H9 (cell line): Measurements from ENCODE around the gene GGA1. TPM values are rescaled to one million over a fixed set of nuclear protein-coding genes. Genes with fewer than 3 reads are reported as not detected.

Source experiments
- DNase-seq: peaks from one replicate; pipeline ENCODE4 v3.0.0-alpha.2; 2017
- H2AFZ ChIP-seq: one replicate; pipeline ENCODE4 v1.6.1; 2013; ENCODE audit warnings: mild to moderate bottlenecking, low read length, control low read depth, moderate library complexity
- H2AK5ac ChIP-seq: 2 replicates; pipeline ENCODE4 v1.6.1; 2013; ENCODE audit warnings: low read length, control low read depth, mixed read lengths; ENCODE audit not compliant: insufficient read length
- H2BK120ac ChIP-seq: one replicate; pipeline ENCODE4 v1.6.1; 2013; ENCODE audit warnings: low read depth, mild to moderate bottlenecking, low read length, control low read depth, inconsistent platforms; ENCODE audit not compliant: poor library complexity, severe bottlenecking
- H2BK12ac ChIP-seq: 2 replicates; pipeline ENCODE4 v1.6.1; 2013; ENCODE audit warnings: low read length, control low read depth, mixed read lengths, low read depth; ENCODE audit not compliant: insufficient read length
- H2BK15ac ChIP-seq: 2 replicates; pipeline ENCODE4 v1.6.1; 2013; ENCODE audit warnings: low read depth, low read length, control low read depth
- H2BK20ac ChIP-seq: one replicate; pipeline ENCODE4 v1.6.1; 2013; ENCODE audit warnings: low read depth, mild to moderate bottlenecking, low read length, control low read depth, inconsistent platforms; ENCODE audit not compliant: poor library complexity, severe bottlenecking
- H2BK5ac ChIP-seq: 2 replicates; pipeline ENCODE4 v1.6.1; 2013; ENCODE audit warnings: low read length, control low read depth, mixed read lengths; ENCODE audit not compliant: insufficient read length
- H3K14ac ChIP-seq: 2 replicates; pipeline ENCODE4 v1.6.1; 2013; ENCODE audit warnings: low read length, control low read depth; ENCODE audit not compliant: insufficient read depth
- H3K18ac ChIP-seq: 2 replicates; pipeline ENCODE4 v1.6.1; 2013; ENCODE audit warnings: low read depth, mild to moderate bottlenecking, mixed read lengths, low read length, control low read depth; ENCODE audit not compliant: insufficient read length
- H3K23ac ChIP-seq: 2 replicates; pipeline ENCODE4 v1.6.1; 2013; ENCODE audit warnings: low read length, control low read depth, mixed read lengths, low read depth; ENCODE audit not compliant: insufficient read length
- H3K23me2 ChIP-seq: 2 replicates; pipeline ENCODE4 v1.6.1; 2013; ENCODE audit warnings: low read depth, mild to moderate bottlenecking, mixed read lengths, low read length, control low read depth; ENCODE audit not compliant: insufficient read length, poor library complexity, severe bottlenecking
- H3K27ac ChIP-seq: 2 replicates; pipeline ENCODE4 v1.5.1; 2013; ENCODE audit warnings: low read length, control low read depth, mixed read lengths, low read depth; ENCODE audit not compliant: insufficient read length
- H3K27me3 ChIP-seq: 2 replicates; pipeline ENCODE4 v1.6.1; 2013; ENCODE audit warnings: low read length, control low read depth, inconsistent platforms; ENCODE audit not compliant: insufficient read depth
- H3K4ac ChIP-seq: 2 replicates; pipeline ENCODE4 v1.6.1; 2013; ENCODE audit warnings: low read depth, mild to moderate bottlenecking, control low read depth, inconsistent platforms, low read length, moderate library complexity
- H3K4me1 ChIP-seq: 2 replicates; pipeline ENCODE4 v1.6.1; 2013; ENCODE audit warnings: low read length, control low read depth, inconsistent platforms; ENCODE audit not compliant: insufficient read depth
- H3K4me2 ChIP-seq: 2 replicates; pipeline ENCODE4 v1.6.1; 2013; ENCODE audit warnings: low read length, control low read depth, mixed read lengths; ENCODE audit not compliant: insufficient read length, insufficient read depth
- H3K56ac ChIP-seq: 2 replicates; pipeline ENCODE4 v1.6.1; 2013; ENCODE audit warnings: low read depth, mild to moderate bottlenecking, mixed read lengths, low read length, control low read depth; ENCODE audit not compliant: insufficient read length
- H3K79me1 ChIP-seq: 2 replicates; pipeline ENCODE4 v1.6.1; 2013; ENCODE audit warnings: low read depth, mild to moderate bottlenecking, moderate library complexity, low read length, control low read depth, inconsistent platforms; ENCODE audit not compliant: insufficient read depth, poor library complexity, severe bottlenecking
- H3K79me2 ChIP-seq: 2 replicates; pipeline ENCODE4 v1.6.1; 2013; ENCODE audit warnings: low read length, control low read depth, inconsistent platforms; ENCODE audit not compliant: insufficient read depth
- H3K9ac ChIP-seq: 2 replicates; pipeline ENCODE4 v1.6.1; 2013; ENCODE audit warnings: low read length, control low read depth, mixed read lengths; ENCODE audit not compliant: insufficient read length; ENCODE audit errors: extremely low read depth
- H3K9me3 ChIP-seq: one replicate; pipeline ENCODE4 v1.6.1; 2013; ENCODE audit warnings: low read depth, low read length, inconsistent platforms; ENCODE audit not compliant: control insufficient read depth
- H3T11ph ChIP-seq: one replicate; pipeline ENCODE4 v1.6.1; 2013; ENCODE audit warnings: mild to moderate bottlenecking, low read length, control low read depth, inconsistent platforms
- H4K20me1 ChIP-seq: one replicate; pipeline ENCODE4 v1.6.1; 2013; ENCODE audit not compliant: control insufficient read depth, insufficient read length, insufficient read depth
- H4K5ac ChIP-seq: 2 replicates; pipeline ENCODE4 v1.6.1; 2013; ENCODE audit warnings: low read depth, mild to moderate bottlenecking, mixed read lengths, low read length, control low read depth; ENCODE audit not compliant: insufficient read length
- H4K8ac ChIP-seq: replicated peaks from 2 replicates; pipeline ENCODE4 v1.6.1; 2013; ENCODE audit warnings: low read length, control low read depth, mixed read lengths, low read depth; ENCODE audit not compliant: insufficient read length
- H4K91ac ChIP-seq: 2 replicates; pipeline ENCODE4 v1.6.1; 2013; ENCODE audit warnings: low read depth, mild to moderate bottlenecking, moderate library complexity, mixed read lengths, low read length, control low read depth; ENCODE audit not compliant: insufficient read length
- H3K27ac Mint-ChIP-seq, 3 experiments: 2 replicates in 2 of 3; 3 replicates in 1 of 3; pipeline ENCODE4 v1.8.0; 2020 to 2021; ENCODE audit warnings: mixed read lengths in 3 of 3, mild to moderate bottlenecking in 1 of 3, moderate library complexity in 1 of 3
- H3K27me3 Mint-ChIP-seq: 2 replicates; pipeline ENCODE4 v1.8.0; 2021; ENCODE audit warnings: low read depth, mild to moderate bottlenecking, moderate library complexity, mixed read lengths
- H3K36me3 Mint-ChIP-seq, 3 experiments: 2 replicates in 2 of 3; 3 replicates in 1 of 3; pipeline ENCODE4 v1.8.0; 2020 to 2021; ENCODE audit warnings: low read depth in 3 of 3, mixed read lengths in 3 of 3; ENCODE audit not compliant: insufficient read depth in 1 of 3
- H3K4me1 Mint-ChIP-seq, 2 experiments: 2 replicates each; pipeline ENCODE4 v1.8.0; 2020; ENCODE audit warnings: mixed read lengths in 2 of 2
- H3K4me3 Mint-ChIP-seq, 2 experiments: 2 replicates in 1 of 2; 3 replicates in 1 of 2; pipeline ENCODE4 v1.8.0; 2020 to 2021; ENCODE audit warnings: mild to moderate bottlenecking in 2 of 2, mixed read lengths in 2 of 2, moderate library complexity in 1 of 2
- H3K9me3 Mint-ChIP-seq, 2 experiments: 2 replicates in 1 of 2; 3 replicates in 1 of 2; pipeline ENCODE4 v1.8.0; 2020; ENCODE audit warnings: mild to moderate bottlenecking in 2 of 2, mixed read lengths in 2 of 2, moderate library complexity in 1 of 2
- WGBS: extraction: QIAGEN DNeasy Blood & Tissue Kit; methylation state at CpG from one replicate; pipeline ENCODE4 v1.1.7; 2013; ENCODE audit warnings: missing lambda C conversion rate, low lambda C conversion rate, mixed read lengths; ENCODE audit not compliant: insufficient read length; ENCODE audit errors: extremely low coverage; 5-methylcytosine and 5-hydroxymethylcytosine counted together
- total RNA-seq: library from RNA; stranded (reverse); gene quantifications from 2 replicates; pipeline ENCODE4 v1.2.1, GENCODE V29; 2021
- TF ChIP-seq, protein P1 (sequence below): fragments of 200-600 bp; sonication (generic); conservative IDR thresholded peaks from 3 replicates; pipeline ENCODE4 v1.8.0; 2021; ENCODE audit warnings: antibody characterized with exemption, mild to moderate bottlenecking

GGA1 gene
- total RNA-seq, 1 experiment from 2014 or later = 61.7 TPM

DNA sequence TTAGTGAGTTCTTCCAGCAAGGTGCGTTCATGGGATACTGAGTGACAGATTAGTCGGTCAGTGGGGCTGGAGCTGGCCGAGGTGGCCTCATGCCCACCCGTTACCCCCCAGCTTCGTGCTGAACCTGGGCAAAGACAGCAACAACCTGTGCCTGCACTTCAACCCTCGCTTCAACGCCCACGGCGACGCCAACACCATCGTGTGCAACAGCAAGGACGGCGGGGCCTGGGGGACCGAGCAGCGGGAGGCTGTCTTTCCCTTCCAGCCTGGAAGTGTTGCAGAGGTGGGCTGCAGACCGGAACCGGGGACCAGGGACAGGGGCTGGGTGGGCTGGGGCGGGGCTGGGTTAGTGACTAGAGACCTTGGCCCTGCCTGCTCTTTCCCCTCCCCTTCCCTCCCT, 69.7 kb downstream of the GGA1 start:
- H4K5ac ChIP-seq = no peak overlapping the region
- no peak for DNase-seq
- H3T11ph ChIP-seq = no peak overlapping the region
- H3K4me2 ChIP-seq = no peak overlapping the region
- H3K9ac ChIP-seq = no peak overlapping the region
- H3K79me2 ChIP-seq = no peaks in the 10 kb centered on the region
- no peak overlapping the region for H2BK5ac ChIP-seq
- H3K14ac ChIP-seq = no peak overlapping the region
- WGBS = no CpG with 5 or more reads among the region's 18 CpGs
- no peak overlapping the region for H4K91ac ChIP-seq
- no peak overlapping the region for H2AFZ ChIP-seq
- H3K36me3 Mint-ChIP-seq = no peaks in the 10 kb centered on the region; a peak in 1 of 7 replicates
- no peaks in the 10 kb centered on the region for H3K79me1 ChIP-seq
- H3K9me3 Mint-ChIP-seq = no peaks in the 10 kb centered on the region
- TF ChIP-seq, protein P1, sequence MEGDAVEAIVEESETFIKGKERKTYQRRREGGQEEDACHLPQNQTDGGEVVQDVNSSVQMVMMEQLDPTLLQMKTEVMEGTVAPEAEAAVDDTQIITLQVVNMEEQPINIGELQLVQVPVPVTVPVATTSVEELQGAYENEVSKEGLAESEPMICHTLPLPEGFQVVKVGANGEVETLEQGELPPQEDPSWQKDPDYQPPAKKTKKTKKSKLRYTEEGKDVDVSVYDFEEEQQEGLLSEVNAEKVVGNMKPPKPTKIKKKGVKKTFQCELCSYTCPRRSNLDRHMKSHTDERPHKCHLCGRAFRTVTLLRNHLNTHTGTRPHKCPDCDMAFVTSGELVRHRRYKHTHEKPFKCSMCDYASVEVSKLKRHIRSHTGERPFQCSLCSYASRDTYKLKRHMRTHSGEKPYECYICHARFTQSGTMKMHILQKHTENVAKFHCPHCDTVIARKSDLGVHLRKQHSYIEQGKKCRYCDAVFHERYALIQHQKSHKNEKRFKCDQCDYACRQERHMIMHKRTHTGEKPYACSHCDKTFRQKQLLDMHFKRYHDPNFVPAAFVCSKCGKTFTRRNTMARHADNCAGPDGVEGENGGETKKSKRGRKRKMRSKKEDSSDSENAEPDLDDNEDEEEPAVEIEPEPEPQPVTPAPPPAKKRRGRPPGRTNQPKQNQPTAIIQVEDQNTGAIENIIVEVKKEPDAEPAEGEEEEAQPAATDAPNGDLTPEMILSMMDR = no peak
- H2BK20ac ChIP-seq = no peak overlapping the region
- peaks cover 6% of the 10 kb centered on the region for H3K27me3 Mint-ChIP-seq
- H3K27ac Mint-ChIP-seq = no peak overlapping the region
- no peak overlapping the region for H4K8ac ChIP-seq
- H3K27ac ChIP-seq = no peak overlapping the region
- H3K4me1 Mint-ChIP-seq = peaks cover 5 to 24% of the 10 kb centered on the region in 2 experiments
- H3K4ac ChIP-seq = no peak overlapping the region
- no peak overlapping the region for H2BK12ac ChIP-seq
- H3K4me3 Mint-ChIP-seq = no peak overlapping the region
- H3K56ac ChIP-seq = no peak overlapping the region
- no peaks in the 10 kb centered on the region for H3K27me3 ChIP-seq
- no peaks in the 10 kb centered on the region for H4K20me1 ChIP-seq
- H2BK120ac ChIP-seq = no peak overlapping the region
- H3K9me3 ChIP-seq = no peaks in the 10 kb centered on the region
- H3K23me2 ChIP-seq = peaks cover 3% of the 10 kb centered on the region
- H2AK5ac ChIP-seq = no peak overlapping the region
- H3K4me1 ChIP-seq = no peaks in the 10 kb centered on the region
- H3K23ac ChIP-seq = no peak overlapping the region
- H3K18ac ChIP-seq = no peak overlapping the region
- no peak overlapping the region for H2BK15ac ChIP-seq
